PC-9 (cell line): ENCODE data around the gene SPIB. TPM values are rescaled to one million over a fixed set of nuclear protein-coding genes. Genes with fewer than 3 reads are reported as not detected.

Source experiments
- BruUV-seq: library from RNA; stranded (reverse); fragments of 400-500 nt; replicated peaks from 2 replicates; lab custom pipeline; 2021; lab: Mats Ljungman, UMichigan
- CTCF ChIA-PET: fragments of 300-600 bp; sonication (Branson Sonifier 250); formaldehyde crosslinking; loops from one replicate; lab custom pipeline; 2022; ENCODE audit warnings: antibody characterized with exemption; lab: Charles Lee
- POLR2A ChIA-PET: fragments of 300-600 bp; sonication (Branson Sonifier 250); formaldehyde crosslinking; loops from one replicate; lab custom pipeline; 2022; ENCODE audit warnings: antibody characterized with exemption; ENCODE audit not compliant: unreplicated experiment; lab: Charles Lee
- DNase-seq, 2 experiments: peaks; one replicate each; pipeline versions ENCODE4 v3.0.0 to v3.0.0-alpha.2; 2015 to 2022; ENCODE audit warnings: mixed read lengths in 1 of 2
- H2AFZ ChIP-seq: fragments of 200-600 bp; sonication (generic); 2 replicates; pipeline ENCODE4 v1.8.1; 2017; ENCODE audit warnings: antibody characterized with exemption
- H3F3A ChIP-seq: fragments of 200-600 bp; sonication (generic); 2 replicates; pipeline ENCODE4 v1.8.1; 2017; ENCODE audit warnings: antibody characterized with exemption, mild to moderate bottlenecking, low read depth; ENCODE audit not compliant: insufficient read depth
- H3K27ac ChIP-seq: fragments of 200-600 bp; sonication (generic); 2 replicates; pipeline ENCODE4 v1.6.1; 2016; ENCODE audit warnings: mixed run types
- H3K27me3 ChIP-seq: fragments of 200-600 bp; sonication (generic); 2 replicates; pipeline ENCODE4 v1.6.1; 2016; ENCODE audit warnings: low read depth, mixed run types; ENCODE audit not compliant: insufficient read depth
- H3K36me3 ChIP-seq: fragments of 200-600 bp; sonication (generic); 2 replicates; pipeline ENCODE4 v1.6.1; 2016; ENCODE audit warnings: low read depth, mixed run types
- H3K4me1 ChIP-seq: fragments of 200-600 bp; sonication (generic); replicated peaks from 2 replicates; pipeline ENCODE4 v1.6.1; 2016; ENCODE audit warnings: mixed run types; ENCODE audit not compliant: insufficient read depth
- H3K4me2 ChIP-seq: fragments of 200-600 bp; sonication (generic); 2 replicates; pipeline ENCODE4 v1.6.1; 2017; ENCODE audit warnings: mixed run types
- H3K4me3 ChIP-seq: fragments of 200-600 bp; sonication (generic); 2 replicates; pipeline ENCODE4 v1.6.1; 2016; ENCODE audit warnings: mixed run types
- H3K79me2 ChIP-seq: fragments of 200-600 bp; sonication (generic); 2 replicates; pipeline ENCODE4 v1.6.1; 2017; ENCODE audit warnings: low read depth, mixed run types
- H3K9me2 ChIP-seq: fragments of 200-600 bp; sonication (generic); 2 replicates; pipeline ENCODE4 v1.8.1; 2017; ENCODE audit warnings: mild to moderate bottlenecking; ENCODE audit not compliant: insufficient read depth
- H3K9me3 ChIP-seq: fragments of 200-600 bp; sonication (generic); 2 replicates; pipeline ENCODE4 v1.8.1; 2016; ENCODE audit warnings: low read depth; ENCODE audit not compliant: insufficient read depth
- H4K20me1 ChIP-seq: fragments of 200-600 bp; sonication (generic); 2 replicates; pipeline ENCODE4 v1.8.1; 2017; ENCODE audit not compliant: insufficient read depth
- EZH2 ChIP-seq: fragments of 200-600 bp; sonication (generic); IDR thresholded peaks from 2 replicates; pipeline ENCODE4 v1.8.0; 2017; ENCODE audit warnings: antibody characterized with exemption, low read depth
- intact Hi-C: fragments of 100-400 bp; cut with micrococcal nuclease; formaldehyde crosslinking; loops from one replicate; pipeline ENCODE4 v1.10.0; 2022; ENCODE audit not compliant: unreplicated experiment
- total RNA-seq: library from RNA; stranded (reverse); gene quantifications from 2 replicates; pipeline ENCODE4 v1.2.3, GENCODE V29; 2021
- TF ChIP-seq, protein P1 (sequence below): fragments of 200-600 bp; sonication (generic); conservative IDR thresholded peaks from 2 replicates; pipeline ENCODE4 v1.6.1; 2017; ENCODE audit warnings: mixed run types, antibody characterized with exemption, mild to moderate bottlenecking, moderate library complexity

SPIB gene
- total RNA-seq, 1 experiment from 2014 or later: not detected

DNA sequence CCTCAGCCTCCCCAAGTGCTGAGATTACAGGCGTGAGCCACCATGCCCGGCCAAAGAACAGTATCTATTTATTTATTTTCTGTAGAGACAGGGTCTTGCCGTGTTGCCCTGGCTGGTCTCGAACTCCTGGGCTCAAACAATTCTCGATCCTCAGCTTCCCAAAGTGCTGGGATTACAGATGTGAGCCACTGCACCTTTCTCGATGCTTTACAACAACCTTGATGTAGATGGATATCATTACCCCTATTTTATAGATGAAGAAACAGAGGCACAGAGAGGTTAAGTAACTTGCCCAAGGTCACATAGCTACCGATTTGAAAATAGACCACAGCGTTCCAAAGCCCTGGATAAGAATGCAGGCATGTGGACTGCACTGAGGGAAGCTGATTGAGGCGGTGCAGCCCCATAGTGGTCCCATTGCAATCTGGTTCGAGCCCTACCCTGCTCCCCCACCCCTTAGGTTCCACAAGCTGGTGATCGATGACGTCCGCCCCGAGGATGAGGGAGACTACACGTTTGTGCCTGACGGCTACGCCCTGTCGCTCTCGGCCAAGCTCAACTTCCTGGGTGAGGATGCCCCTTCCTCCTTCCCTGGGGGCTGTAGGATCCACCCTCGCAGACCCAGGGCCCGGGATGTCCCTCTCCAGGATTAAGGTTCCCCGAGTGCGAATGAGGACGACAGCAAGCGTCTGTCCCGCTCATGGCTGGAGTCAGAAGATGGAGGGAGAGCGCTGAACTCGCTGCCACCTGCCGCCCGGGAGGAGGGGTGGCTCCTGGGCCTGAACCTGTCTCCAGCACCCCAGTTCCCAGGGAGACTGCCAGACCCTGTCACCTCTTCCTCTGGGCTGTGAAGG lies 31.9 kb downstream of the SPIB start:
- H3K4me2 ChIP-seq: no peak overlapping the region
- no peaks in the 10 kb centered on the region for H4K20me1 ChIP-seq
- H3K9me2 ChIP-seq: no peaks in the 10 kb centered on the region
- CTCF ChIA-PET: no interaction called here
- H3K9me3 ChIP-seq: no peaks in the 10 kb centered on the region
- no peak overlapping the region for H3K4me3 ChIP-seq
- H3K27ac ChIP-seq: no peak overlapping the region
- no peaks in the 10 kb centered on the region for H3K36me3 ChIP-seq
- intact Hi-C loops: no loop called here
- no peaks in the 10 kb centered on the region for H3F3A ChIP-seq
- H3K4me1 ChIP-seq: no peaks in the 10 kb centered on the region
- H2AFZ ChIP-seq: no peak overlapping the region
- DNase-seq: no peak
- no TSS peak for BruUV-seq
- no peaks in the 10 kb centered on the region for H3K79me2 ChIP-seq
- POLR2A ChIA-PET: interaction anchor here (0.8 kb wide), 1 partner anchor 109 kb away, joined by 4 read pairs; no protein-coding TSS in a partner anchor
- TF ChIP-seq EZH2: no peak
- TF ChIP-seq, protein P1, sequence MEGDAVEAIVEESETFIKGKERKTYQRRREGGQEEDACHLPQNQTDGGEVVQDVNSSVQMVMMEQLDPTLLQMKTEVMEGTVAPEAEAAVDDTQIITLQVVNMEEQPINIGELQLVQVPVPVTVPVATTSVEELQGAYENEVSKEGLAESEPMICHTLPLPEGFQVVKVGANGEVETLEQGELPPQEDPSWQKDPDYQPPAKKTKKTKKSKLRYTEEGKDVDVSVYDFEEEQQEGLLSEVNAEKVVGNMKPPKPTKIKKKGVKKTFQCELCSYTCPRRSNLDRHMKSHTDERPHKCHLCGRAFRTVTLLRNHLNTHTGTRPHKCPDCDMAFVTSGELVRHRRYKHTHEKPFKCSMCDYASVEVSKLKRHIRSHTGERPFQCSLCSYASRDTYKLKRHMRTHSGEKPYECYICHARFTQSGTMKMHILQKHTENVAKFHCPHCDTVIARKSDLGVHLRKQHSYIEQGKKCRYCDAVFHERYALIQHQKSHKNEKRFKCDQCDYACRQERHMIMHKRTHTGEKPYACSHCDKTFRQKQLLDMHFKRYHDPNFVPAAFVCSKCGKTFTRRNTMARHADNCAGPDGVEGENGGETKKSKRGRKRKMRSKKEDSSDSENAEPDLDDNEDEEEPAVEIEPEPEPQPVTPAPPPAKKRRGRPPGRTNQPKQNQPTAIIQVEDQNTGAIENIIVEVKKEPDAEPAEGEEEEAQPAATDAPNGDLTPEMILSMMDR: no peak
- peaks cover 83% of the 10 kb centered on the region for H3K27me3 ChIP-seq

DNA sequence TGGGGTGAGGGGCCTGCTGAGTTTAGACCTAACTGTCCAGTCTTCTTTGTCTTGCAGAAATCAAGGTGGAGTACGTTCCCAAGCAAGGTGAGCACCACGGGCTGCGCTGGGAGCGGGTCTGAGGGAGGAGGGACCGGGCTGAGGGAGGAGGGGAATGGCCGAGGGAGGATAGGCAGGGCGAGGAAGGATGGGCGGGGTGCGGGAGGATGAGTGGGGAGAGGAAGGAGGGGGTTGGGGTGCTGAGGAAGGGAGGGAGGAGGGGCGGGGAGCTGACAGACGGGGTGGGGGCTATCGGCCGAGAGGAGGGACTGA lies 32.4 kb downstream of the SPIB start:
- Histone ChIP-seq H3K4me1 (no peaks in the 10 kb centered on the region), H3K9me2 (no peaks in the 10 kb centered on the region), H3K4me3 (no peak overlapping the region), H3K79me2 (no peaks in the 10 kb centered on the region), H3K9me3 (no peaks in the 10 kb centered on the region), H3K36me3 (no peaks in the 10 kb centered on the region), H3K4me2 (no peak overlapping the region), H3K27ac (no peak overlapping the region), H3F3A (no peaks in the 10 kb centered on the region), H4K20me1 (no peaks in the 10 kb centered on the region), H3K27me3 (peaks cover 82% of the 10 kb centered on the region), H2AFZ (no peak overlapping the region)
- ChIA-PET CTCF (no interaction called here), POLR2A (no interaction called here)
- TF ChIP-seq EZH2: no peak
- TF ChIP-seq, protein P1: no peak
- BruUV-seq: no TSS peak
- DNase-seq: no peak
- intact Hi-C loops: no loop called here

DNA sequence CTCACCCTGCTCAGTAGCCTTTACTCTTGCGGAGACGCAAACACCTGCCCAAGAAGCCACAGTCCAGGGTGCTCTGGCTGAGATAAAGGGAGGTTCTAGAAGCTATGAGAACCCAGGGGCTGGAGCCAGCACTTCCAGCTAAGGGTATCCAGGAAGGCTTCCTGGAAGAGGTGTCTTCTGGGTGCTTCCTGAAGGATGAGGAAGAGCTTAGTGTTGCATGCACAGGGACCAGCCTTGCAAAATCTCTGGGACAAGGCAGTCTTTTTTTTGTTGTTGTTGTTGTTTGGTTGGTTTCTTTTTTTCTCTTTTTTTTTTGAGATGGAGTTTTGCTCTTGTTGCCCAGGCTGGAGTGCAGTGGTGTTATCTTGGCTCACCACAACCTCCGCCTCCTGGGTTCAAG lies 34.5 kb downstream of the SPIB start:
- no peak for DNase-seq
- Histone ChIP-seq H3K4me1 (no peaks in the 10 kb centered on the region), H3K9me3 (no peaks in the 10 kb centered on the region), H3K27ac (no peak overlapping the region), H3K9me2 (no peaks in the 10 kb centered on the region), H3K79me2 (no peaks in the 10 kb centered on the region), H3K4me2 (no peak overlapping the region), H3K27me3 (peaks cover 89% of the 10 kb centered on the region), H2AFZ (no peak overlapping the region), H4K20me1 (no peaks in the 10 kb centered on the region), H3K36me3 (no peaks in the 10 kb centered on the region), H3F3A (no peaks in the 10 kb centered on the region), H3K4me3 (no peak overlapping the region)
- CTCF ChIA-PET: no interaction called here
- intact Hi-C loops: no loop called here
- POLR2A ChIA-PET: no interaction called here
- no TSS peak for BruUV-seq
- no peak for TF ChIP-seq EZH2
- TF ChIP-seq, protein P1: no peak
